ENCODE results near the gene VEZT.

DNA sequence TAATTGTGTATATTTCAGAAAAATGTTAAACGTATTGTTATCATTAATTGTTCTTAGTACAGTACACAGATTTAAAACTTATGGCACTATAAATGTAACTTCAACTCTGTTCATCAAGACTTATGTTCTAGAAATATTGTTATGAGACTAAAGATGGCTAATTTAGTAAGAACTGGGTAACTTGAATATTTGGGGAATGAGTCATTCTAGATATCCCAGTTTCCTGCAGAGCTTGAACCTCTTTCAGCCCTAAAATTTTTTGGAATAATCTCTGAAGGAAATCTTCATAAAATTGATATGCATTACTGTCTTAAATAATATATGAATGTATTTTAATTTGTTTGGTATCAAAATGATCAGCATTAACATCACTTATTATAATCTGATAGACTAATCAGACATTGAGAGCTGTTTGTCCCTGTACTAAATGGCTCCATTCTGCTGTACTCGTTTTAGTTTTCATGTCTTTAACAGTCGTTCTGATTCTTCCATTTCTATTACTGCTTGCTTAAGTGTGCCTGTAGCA lies 87.1 kb downstream of the VEZT start:
- TF ChIP-seq, protein P1, sequence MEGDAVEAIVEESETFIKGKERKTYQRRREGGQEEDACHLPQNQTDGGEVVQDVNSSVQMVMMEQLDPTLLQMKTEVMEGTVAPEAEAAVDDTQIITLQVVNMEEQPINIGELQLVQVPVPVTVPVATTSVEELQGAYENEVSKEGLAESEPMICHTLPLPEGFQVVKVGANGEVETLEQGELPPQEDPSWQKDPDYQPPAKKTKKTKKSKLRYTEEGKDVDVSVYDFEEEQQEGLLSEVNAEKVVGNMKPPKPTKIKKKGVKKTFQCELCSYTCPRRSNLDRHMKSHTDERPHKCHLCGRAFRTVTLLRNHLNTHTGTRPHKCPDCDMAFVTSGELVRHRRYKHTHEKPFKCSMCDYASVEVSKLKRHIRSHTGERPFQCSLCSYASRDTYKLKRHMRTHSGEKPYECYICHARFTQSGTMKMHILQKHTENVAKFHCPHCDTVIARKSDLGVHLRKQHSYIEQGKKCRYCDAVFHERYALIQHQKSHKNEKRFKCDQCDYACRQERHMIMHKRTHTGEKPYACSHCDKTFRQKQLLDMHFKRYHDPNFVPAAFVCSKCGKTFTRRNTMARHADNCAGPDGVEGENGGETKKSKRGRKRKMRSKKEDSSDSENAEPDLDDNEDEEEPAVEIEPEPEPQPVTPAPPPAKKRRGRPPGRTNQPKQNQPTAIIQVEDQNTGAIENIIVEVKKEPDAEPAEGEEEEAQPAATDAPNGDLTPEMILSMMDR (conservative IDR thresholded peaks at IDR 0.05 in 1 of 2, IDR thresholded peaks at IDR 0.05 in 1 of 2; ENCODE audit: extremely low read depth in 1 of 2, insufficient read depth in 1 of 2, low read depth in 1 of 2, low read length in 2 of 2) = no peak
- no peak for TF ChIP-seq EZH2 (IDR thresholded peaks at IDR 0.05; ENCODE audit: borderline replicate concordance, low read length)
